Measurements from ENCODE around the gene PLCD3.
"Not testable (repeated sequence)": the region's sequence is repeated elsewhere in the genome, so short reads cannot be mapped to it uniquely, and the experiment has no call there.

PLCD3 gene

DNA sequence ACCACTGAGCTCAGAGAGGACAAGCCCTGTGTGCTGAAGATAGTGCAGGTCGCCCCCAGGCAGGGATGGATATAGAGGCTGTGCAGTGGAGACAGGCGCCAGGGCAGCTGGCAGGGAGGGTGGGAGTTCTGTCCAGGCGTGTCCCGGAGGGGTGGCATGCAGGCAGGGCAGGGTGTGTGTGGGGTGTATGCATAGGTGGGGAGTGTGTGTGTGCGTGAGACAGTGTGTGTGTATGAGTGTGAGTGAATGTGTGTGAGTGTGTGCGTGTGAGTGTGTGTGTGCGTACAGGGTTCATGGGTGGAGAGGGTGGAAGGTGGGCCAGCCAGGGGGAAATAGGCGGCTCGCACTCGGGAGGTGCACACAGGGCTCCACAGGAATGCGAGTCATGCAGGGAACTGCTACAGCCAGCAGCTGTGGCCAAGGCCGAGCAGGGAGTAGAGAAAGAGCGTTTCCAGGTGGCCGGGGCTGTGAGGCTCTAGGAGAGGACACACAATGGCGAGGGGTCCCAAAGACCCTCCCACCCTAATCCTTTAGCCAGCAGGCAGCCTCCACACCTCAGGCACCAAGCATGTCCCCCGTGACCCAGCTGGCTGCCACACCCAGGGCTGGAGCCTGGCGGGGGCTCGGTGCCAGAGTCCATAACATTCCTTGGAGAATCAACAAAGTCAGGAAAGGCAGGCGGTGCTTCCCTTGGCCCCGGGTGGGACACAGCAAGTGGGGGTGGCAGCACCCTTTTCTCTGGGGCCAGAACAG is 4.6 kb downstream of the PLCD3 start:
- TF ChIP-seq CTCF (IDR thresholded peaks at IDR 0.05; ENCODE audit: low read length, missing control alignments) = no peak
- H3K4me3 ChIP-seq (replicated peaks; ENCODE audit: low read depth, low read length) = no peak overlapping the region
- peak; percentile 50 for DNase-seq (ENCODE audit: low read depth)

DNA sequence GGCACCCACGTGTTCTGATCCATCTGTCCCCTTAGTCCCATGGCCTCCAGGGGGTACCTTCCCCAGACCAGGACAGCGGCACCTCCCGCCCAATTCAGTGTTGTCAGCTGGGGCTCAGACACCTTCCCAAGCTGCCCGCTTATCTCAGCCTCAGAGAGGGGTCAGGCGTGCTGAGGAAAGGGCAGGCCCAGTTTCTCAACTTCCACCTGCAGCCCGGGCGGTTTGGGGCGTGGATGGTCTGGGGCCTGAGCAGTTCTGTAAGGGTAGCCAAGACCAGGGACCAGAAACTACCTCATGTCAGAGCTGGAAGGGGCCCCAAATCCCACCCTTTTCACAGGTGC is 5.1 kb downstream of the PLCD3 start:
- no peak for DNase-seq (ENCODE audit: low read depth)

GRCh38 chr17:45125509-45125908 is 6.8 kb downstream of the PLCD3 start:
- DNase-seq (ENCODE audit: low read depth) = no peak
- no peak overlapping the region for H3K4me3 ChIP-seq (replicated peaks; ENCODE audit: low read depth, low read length)
- TF ChIP-seq CTCF (IDR thresholded peaks at IDR 0.05; ENCODE audit: low read length, missing control alignments) = no peak

More for the DNA sequence above, 5.1 kb downstream of the PLCD3 start:
- no peak for TF ChIP-seq CTCF (IDR thresholded peaks at IDR 0.05; ENCODE audit: low read length, missing control alignments)
- no peak overlapping the region for H3K4me3 ChIP-seq (replicated peaks; ENCODE audit: low read depth, low read length)

GRCh38 chr17:45124797-45125122 is 7.6 kb downstream of the PLCD3 start:
- not testable (repeated sequence) for DNase-seq (ENCODE audit: low read depth)

DNA sequence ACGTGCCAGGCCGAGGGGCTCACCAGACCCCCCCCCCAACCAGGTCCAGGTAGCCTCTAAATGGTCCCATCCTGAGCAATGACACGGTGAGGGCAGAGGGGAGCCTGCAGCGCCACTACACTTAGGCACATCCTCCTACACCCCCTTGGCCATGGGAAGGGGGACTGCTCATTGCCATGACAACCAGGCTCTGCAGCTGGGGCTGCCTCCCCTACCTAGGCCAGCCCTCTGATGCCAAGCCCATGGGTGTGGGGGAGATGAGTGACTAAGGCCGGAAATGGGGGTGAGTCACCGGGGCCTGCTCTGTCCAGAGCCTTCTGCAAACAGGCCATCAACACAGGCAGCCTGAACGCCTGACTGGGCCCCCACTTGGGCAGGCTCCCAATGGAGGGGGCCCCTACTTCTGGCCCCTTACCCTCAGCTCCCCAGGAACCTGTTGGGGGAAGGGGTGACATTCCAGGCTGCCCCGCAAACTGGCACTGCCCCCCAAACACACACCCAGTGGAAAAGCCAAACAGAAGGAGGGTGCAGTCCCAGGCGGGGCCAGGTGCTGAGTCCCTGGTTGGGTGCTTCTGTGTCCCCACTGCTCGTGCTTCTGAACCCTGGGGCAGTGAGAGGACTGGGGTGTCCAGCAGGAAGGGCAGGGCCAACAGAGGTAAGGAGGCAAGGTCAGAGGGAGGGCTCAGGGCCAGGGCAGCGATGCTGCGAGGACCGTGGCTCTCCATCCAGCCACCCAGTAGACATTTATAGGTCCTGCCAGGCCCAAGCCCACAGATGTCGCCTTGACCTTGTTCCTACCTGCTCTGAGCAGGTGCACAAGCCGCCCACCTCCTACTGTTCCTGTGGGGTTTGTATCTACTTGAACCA is 8.2 kb downstream of the PLCD3 start:
- TF ChIP-seq CTCF (IDR thresholded peaks at IDR 0.05; ENCODE audit: low read length, missing control alignments) = no peak
- no peak overlapping the region for H3K4me3 ChIP-seq (replicated peaks; ENCODE audit: low read depth, low read length)
- peak; percentile 86 for DNase-seq (ENCODE audit: low read depth)

More at GRCh38 chr17:45124797-45125122, 7.6 kb downstream of the PLCD3 start:
- not testable (repeated sequence) for H3K4me3 ChIP-seq (replicated peaks; ENCODE audit: low read depth, low read length)

GRCh38 chr17:45123076-45123770 is 9.1 kb downstream of the PLCD3 start:
- no peak overlapping the region for H3K4me3 ChIP-seq (replicated peaks; ENCODE audit: low read depth, low read length)
- no peak for TF ChIP-seq CTCF (IDR thresholded peaks at IDR 0.05; ENCODE audit: low read length, missing control alignments)
- no peak for DNase-seq (ENCODE audit: low read depth)

DNA sequence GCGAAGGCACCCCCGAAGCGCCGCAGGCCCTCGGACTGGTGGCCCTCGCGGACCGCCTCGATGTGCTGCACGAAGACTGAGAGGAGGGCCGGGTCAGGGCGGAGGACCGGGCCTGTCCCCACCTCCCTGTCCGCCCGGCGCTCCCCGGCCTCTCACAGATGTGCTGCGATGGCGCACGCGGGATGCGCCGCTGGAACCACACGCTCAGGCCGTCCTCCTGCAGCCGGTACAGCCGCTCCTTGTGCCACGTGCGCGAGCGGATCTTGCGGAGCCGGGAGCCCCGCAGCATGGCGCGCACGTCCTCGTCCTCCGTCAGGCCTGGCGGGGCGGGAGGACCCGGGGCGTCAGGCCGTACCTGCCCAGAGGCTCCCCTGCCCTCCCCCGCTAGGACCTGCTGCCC is 11.3 kb downstream of the PLCD3 start:
- no peak for TF ChIP-seq CTCF (IDR thresholded peaks at IDR 0.05; ENCODE audit: low read length, missing control alignments)
- no peak for DNase-seq (ENCODE audit: low read depth)
- H3K4me3 ChIP-seq (replicated peaks; ENCODE audit: low read depth, low read length) = no peak overlapping the region

Measured in fibroblast of pulmonary artery (primary cell).